Stimulated activated CD8-positive, alpha-beta memory T cell treated with anti-CD3 and anti-CD28 coated beads, Interleukin-12 subunit alpha, Interleukin-12 subunit beta, amount 100 ng/mL, for 24 hours (primary cell): Measurements from ENCODE around the gene SLC6A19.
"Not testable (repeated sequence)": the region's sequence is repeated elsewhere in the genome, so short reads cannot be mapped to it uniquely, and the experiment has no call there.

Source experiments
- DNase-seq: peaks from one replicate; pipeline ENCODE4 v3.0.0-alpha.2; 2020; ENCODE audit errors: extremely low read depth

The SLC6A19 gene

GRCh38 chr5:1222621-1223277, 21.4 kb downstream of the SLC6A19 start:
- DNase-seq, result no peak

DNA sequence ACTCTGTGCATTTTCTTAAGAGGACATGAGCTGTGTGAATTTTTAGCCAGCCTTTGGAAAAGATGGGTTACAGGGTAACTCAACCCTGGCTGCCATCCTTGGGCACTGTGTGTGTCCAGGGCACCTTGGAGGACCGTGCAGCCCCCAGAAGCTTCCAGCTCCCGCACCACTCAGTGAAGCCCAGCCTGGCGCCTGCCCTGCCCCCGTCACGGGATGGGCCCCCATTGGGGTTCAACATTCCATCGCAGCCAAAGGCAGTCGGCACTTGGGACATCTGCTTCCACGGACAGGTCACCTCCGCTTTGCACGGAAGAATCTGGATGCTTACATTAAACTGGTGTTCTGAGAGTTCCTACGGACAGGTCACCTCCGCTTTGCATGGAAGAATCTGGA, 21.9 kb downstream of the SLC6A19 start:
- no peak for DNase-seq

GRCh38 chr5:1224631-1225030, 23.2 kb downstream of the SLC6A19 start:
- no peak for DNase-seq

DNA sequence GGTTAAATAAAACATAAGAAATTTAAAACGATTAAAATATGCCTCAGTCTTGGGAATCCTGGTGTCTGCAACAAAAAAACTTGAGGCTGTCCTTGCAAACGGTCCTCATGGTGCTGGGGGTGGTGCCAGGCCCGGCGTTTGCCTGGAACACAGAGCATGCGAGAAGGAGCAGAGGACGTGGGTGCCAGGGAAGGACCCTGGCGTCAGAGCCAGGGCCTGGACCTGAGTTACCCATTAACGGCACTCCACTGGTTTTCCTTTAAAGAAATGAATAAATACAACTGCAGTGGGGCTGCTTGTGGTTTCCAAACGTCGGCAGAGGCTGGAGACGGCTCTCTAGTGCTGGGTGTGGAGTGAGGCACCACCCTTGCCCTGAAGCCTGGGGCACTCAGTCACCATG, 23.7 kb downstream of the SLC6A19 start, which contains the start of gene SLC6A18:
Gene SLC6A18, plus strand, starts transcription at position 301 of the 400 bp plus-strand sequence. Its CDS starts 97 bp downstream, at position 398.
- no peak for DNase-seq

DNA sequence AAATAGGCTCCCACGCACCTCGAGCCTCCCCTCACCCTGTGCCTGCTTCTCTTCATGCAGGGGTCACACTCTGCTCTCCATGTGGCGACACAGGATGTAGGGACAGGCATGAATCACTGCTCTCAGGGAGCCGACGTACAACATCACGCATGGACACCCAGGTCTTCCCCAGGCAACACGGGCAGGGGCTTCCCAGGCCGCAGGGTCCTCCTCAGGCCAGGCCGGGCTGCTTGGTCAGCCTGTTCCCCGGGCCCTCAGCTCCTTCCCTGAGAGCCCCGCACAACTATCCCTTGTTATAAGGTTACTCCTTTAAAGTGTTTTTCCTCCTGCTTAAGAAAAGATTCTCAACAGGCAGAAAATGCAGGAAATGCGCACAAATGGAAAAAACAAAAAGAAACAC, 24.8 kb downstream of the SLC6A19 start:
- DNase-seq, result no peak

- no peak for DNase-seq
These were observed 25.6 kb downstream of the SLC6A19 start for GRCh38 chr5:1226839-1227581.

- no peak for DNase-seq
These were observed 26.3 kb downstream of the SLC6A19 start for GRCh38 chr5:1227667-1228066.

DNA sequence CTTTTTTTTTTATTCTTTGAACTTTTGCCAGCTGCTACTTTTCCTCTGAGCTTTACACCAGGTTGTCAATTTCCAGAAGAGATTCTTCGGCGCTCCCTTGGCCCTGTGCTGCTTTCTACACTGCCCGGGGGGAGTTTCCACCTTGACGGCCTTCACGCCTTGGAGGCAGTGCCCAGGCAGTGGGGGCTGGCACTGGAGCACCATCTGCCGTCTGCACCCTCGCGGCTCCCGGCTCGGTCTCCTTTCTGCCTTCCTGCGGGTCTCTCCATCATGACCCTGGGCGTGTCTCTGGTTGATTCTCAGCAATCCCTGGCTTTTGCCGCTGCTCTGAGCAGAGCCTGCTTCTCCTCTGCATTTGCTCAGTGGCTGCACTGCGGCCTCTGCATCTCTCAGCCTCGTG, 26.7 kb downstream of the SLC6A19 start:
- no peak for DNase-seq

GRCh38 chr5:1229023-1229422, 27.6 kb downstream of the SLC6A19 start:
- DNase-seq, result not testable (repeated sequence)

- no peak for DNase-seq
These were observed 28.4 kb downstream of the SLC6A19 start for GRCh38 chr5:1229822-1230221.

- DNase-seq, result no peak
These were observed 29.2 kb downstream of the SLC6A19 start for GRCh38 chr5:1230551-1230950.

DNA sequence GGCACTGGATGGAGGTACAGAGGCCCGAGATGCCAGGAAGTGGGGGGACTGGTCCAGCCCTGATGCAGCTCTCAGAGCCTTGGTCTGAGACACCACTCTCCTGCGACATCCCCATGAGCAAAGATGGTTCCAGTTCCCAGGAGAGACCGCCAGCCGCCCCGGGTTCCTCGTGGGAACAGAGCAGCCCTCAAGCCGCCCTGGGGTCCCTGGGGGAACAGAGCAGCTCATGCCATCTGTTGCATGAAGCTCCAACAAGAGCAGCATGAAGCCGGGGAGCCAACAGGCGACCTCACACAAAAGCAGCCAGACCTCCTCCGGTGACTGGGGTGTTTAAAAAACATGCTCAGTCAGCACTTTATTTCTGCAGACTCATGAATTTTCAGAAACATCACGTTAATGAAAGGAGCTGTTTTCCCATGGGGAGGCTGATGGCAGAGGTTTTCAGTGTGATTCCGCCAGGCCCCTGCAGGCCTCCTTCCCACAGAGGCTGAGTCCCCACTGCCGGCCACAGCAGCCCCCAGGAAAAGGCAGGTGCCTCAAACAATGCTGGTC, 30.0 kb downstream of the SLC6A19 start:
- no peak for DNase-seq

DNA sequence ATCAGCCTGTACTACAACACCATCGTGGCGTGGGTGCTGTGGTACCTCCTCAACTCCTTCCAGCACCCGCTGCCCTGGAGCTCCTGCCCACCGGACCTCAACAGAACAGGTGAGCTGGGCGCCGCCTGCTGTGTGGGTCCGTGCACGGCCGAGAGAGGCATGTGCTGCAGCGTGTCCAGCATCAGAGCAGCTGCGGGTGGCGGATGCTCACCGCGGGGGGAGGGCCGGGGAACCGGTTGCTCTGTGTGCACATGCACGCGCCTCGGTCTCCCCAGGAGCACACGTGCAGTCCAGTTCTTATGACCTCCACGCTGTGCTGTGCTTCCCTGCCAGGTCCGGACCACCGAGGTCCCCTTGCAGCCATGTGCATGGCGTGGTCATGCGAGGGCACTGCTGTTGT, 31.4 kb downstream of the SLC6A19 start:
- DNase-seq, result no peak

DNA sequence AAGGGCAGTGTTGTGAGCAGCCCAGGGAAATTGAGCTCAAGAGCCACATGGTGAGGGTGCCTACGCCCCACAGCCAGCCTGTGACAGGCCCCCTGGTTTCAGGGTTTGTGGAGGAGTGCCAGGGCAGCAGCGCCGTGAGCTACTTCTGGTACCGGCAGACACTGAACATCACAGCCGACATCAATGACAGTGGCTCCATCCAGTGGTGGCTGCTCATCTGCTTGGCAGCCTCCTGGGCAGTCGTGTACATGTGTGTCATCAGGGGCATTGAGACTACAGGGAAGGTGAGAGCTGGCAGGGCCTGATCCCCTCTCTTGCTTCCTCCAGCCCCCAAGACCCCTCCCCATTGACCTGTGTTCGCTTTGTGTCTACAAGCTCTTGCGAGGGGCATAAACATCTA, 34.0 kb downstream of the SLC6A19 start:
- no peak for DNase-seq

GRCh38 chr5:1235838-1236237, 34.4 kb downstream of the SLC6A19 start:
- DNase-seq, result no peak

GRCh38 chr5:1239505-1240251, 38.3 kb downstream of the SLC6A19 start:
- no peak for DNase-seq

DNA sequence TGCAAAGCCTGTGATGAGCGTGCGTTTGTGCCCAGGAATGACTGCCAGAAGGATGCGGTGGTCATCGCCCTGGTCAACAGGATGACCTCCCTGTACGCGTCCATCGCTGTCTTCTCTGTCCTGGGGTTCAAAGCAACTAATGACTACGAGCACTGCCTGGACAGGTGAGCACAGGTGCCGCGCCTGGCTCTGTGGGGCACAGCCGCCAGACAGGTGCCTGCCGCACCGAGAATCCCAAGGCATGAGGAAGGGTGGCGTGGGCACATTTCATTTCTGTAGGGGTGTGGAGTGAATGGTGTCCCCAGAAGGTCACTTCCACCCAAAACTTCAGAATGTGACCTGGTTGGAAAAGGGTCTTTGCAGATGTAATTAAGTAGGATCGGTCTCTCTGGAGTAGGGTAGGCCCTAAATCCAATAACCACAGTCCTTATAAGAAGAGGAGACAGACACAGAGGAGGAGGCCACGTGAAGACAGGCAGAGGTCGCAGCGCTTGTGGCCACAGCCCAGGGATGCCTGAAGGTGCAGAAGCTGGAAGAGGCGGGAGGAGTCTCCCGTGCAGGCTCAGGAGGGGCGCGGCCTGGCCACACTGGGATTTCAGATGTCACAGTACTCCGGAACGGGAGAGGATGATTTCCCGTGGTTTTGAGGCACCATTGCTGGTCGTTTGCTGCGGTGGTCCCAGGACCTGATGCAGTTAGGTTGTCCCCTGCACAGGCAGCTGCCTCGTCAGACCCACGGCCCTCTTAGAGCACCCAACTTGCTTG, 39.3 kb downstream of the SLC6A19 start:
- DNase-seq, result no peak

DNA sequence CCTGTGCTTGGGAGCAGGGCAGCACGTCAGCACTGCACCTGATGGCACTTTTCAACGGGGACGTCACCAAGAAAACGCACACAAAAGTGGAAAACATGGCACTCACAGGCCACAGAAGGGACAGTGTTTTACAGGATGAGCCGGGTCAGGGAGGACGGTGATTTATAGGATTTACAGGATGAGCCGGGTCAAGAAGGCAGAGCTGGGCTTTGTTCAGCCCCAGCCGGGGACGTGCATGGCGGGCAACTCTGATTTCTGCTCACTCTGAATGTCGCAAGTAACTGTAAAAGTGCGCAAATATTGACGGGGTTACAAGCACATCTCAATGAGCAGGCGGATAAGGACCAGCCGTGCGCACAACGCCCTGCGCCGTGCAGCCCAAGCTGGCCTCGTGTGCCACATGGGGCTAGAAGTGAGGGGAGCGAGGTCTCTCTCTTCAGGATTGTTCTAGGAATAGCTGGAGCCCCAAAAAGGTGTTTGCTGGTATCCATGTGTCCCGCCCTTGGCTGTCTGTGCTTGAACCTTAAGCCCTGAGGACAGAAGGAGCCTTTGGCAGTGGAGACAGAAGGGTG, 40.2 kb downstream of the SLC6A19 start:
- no peak for DNase-seq

DNA sequence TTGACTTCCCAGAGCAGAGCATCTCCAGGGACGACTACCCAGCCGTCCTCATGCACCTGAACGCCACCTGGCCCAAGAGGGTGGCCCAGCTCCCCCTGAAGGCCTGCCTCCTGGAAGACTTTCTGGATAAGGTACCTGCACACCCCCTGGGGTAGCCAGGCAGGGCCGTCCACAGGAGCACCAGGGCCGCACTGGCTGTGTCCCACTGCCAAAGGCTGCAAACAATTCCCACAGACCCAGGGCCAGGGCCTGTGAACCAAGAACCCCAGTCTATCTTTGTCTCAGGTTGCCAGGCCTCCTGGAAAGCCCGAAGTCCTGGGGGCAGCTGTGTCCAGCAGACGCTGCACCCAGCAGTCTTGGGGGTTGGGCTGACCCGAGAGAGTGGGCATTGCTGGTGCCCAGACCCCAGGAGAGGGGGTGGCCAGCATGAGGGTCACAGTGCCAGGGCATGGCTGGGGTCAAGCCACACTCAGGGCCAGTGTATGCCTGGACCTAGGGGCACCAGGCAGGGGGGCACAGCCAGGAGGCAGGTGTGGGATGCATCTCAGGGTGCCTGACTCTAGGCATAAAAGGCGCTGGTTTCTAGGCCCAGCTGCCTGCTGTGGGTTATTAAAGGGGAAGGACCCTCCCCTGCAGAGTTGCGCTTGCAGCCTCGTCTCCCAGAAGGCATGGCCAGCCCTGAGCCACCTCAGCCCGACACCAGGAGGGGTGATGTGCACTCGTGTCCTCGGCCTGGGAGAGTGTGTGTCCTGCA, 41.5 kb downstream of the SLC6A19 start:
- no peak for DNase-seq

DNA sequence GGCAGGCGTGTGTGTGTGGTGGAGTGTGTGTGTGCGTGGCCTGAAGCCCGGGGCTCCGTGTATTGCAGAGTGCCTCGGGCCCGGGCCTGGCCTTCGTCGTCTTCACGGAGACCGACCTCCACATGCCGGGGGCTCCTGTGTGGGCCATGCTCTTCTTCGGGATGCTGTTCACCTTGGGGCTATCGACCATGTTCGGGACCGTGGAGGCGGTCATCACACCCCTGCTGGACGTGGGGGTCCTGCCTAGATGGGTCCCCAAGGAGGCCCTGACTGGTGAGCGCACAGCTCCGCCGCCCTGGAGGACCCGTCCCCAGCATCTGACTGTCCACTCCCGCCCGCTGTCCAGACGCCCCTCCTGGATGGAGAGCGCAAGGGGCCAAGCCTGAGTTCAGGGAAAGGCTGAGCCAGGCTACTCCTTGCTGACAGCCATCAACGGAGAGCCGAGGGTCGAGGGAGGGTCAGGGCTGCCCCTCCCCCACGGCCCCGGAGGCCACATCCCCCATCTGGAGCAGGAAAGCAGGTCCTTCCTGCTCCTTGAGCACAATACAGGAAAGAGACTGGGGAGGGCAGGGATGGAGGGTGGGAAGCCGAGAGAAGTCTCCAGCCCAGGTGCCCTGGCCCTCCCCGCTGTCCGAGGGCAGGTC, 42.2 kb downstream of the SLC6A19 start:
- no peak for DNase-seq
